GM19099 (cell line): Measurements from ENCODE around the gene TUFM.

Source experiments
- POLR2A ChIP-seq: IDR thresholded peaks from 3 replicates; pipeline ENCODE4 v1.6.1; 2011; ENCODE audit warnings: low read depth; ENCODE audit not compliant: insufficient read length; ENCODE audit errors: extremely low read depth

Gene TUFM

GRCh38 chr16:28834873-28835863, 11.0 kb downstream of the TUFM start:
- no peak for TF ChIP-seq POLR2A

DNA sequence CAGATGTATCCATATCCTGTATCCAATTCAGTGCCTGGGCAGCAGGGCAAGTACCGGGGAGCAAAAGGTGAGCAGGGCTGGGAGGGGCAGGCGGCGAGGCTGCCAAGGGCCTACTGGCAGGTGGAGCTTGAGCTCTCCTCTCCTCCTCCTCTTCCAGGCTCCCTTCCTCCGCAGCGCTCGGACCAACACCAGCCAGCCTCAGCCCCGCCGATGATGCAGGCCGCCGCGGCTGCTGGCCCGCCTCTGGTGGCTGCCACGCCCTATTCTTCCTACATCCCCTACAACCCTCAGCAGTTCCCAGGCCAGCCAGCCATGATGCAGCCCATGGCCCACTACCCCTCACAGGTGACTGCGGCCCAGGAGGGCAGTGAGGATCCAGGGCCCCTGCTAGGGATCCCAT, 11.8 kb downstream of the TUFM start:
- TF ChIP-seq POLR2A = no peak

DNA sequence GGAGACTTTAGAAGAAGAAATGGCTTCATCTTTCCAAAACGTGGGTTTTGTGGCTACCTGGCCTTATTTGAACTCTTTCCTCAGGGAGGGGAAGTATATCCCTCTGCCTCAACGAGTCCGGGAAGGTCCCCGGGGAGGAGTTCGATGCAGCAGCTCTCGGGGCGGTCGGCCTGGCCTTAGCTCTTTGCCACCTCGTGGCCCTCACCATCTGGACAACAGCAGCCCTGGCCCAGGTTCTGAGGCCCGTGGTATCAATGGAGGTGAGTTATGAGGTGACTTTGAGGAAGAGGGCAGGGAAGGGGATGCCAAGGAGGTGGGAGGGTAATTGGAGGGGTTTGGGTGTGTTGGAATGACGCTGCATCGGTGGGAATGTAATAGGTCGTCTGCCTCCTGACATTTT, 15.6 kb downstream of the TUFM start:
- no peak for TF ChIP-seq POLR2A

DNA sequence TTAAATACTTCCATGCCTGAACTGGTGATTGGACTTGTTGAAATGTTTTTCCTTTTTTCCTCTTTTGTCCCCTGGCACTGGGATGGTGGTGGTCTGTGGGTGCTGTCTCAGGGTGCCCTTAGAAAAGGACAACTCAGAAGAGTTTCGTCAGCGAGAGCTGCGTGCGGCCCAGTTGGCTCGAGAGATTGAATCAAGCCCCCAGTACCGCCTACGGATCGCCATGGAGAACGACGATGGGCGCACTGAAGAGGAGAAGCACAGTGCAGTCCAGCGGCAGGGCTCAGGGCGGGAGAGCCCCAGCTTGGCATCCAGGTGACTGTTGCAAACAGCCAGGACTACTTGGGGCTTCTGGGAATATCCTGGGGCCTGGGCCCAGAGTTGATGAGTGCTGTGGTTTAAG, 16.4 kb downstream of the TUFM start:
- no peak for TF ChIP-seq POLR2A

GRCh38 chr16:28826141-28826540, 20.0 kb downstream of the TUFM start:
- no peak for TF ChIP-seq POLR2A

DNA sequence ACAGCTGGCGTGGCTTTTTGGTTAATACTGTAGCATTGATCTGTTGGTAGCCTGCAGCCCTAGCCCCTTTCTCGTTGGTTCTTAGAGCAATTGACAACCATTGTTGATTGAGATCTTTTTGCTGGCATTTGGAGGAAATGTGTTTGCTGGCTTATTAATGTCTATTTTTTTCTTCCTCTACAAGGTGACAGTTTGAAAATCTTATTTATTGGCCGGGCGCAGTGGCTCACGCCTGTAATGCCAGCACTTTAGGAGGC, 21.5 kb downstream of the TUFM start:
- no peak for TF ChIP-seq POLR2A

GRCh38 chr16:28823873-28824716, 22.1 kb downstream of the TUFM start:
- peak; percentile 82 for TF ChIP-seq POLR2A

GRCh38 chr16:28823291-28823872, 22.8 kb downstream of the TUFM start:
- no peak for TF ChIP-seq POLR2A

DNA sequence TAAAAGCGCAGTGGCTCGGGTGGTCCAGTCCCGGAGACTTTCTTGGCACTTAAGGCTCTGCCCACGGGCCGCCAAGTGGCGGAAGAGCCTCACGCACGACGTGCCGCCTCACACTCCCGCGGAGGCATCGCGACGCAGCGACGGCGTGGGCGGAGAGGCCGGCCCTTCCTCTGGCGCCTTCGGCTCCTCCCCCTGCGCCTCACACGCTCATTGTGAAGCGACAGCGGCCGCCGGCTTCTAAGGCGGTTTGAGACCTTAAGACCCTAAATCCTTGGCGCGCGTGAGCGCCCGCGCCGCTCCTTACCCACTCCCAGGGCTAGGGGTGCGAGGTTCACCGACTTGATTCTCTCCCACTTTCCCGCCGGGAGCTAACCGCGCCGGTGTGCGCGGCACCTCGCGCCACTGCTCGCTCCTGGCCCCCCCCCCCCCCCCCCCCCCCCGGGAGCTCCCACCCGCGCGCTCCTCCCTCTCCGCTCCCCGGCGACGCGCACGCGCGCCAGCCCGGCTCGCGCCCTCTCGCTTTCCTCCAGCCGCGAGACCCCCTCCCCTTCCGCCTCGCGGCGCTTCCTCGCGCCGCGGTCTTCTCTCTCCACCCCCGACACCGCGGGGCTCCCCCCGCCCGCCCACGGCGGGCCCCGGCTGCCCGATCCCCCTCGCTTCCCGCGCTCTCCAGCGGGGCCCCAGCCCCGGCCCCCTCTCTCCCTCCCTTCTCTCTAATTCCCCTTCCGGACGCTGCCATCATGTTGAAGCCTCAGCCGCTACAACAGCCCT, 23.4 kb downstream of the TUFM start, which contains the start of gene ATXN2L:
ATXN2L (plus strand) TSS at position 480 of the 771 bp plus-strand sequence; CDS start at position 741, 261 bp downstream.
- TF ChIP-seq POLR2A = peak; percentile 97

GRCh38 chr16:28821874-28822519, 24.2 kb downstream of the TUFM start:
- TF ChIP-seq POLR2A = no peak

DNA sequence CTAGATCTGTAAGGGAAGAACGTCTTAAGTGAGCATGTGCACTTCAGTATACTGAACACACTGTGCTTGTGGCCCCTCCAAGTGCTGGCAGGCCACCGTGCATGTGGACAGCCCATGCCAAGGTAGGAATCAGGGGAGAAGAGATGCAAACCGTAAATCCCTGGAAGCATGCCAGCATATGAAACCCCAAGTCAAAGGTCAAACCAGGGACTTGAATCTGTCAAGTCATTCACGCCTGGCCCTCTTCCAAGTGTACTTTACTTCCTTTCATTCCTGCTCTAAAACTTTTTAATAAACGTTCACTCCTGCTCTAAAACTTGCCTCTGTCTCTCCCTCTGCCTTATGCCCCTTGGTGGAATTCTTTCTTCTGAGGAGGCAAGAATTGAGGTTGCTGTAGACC, 26.1 kb downstream of the TUFM start:
- TF ChIP-seq POLR2A = no peak
